H1 (cell line): ENCODE measurements around the gene CPNE5. TPM values are rescaled to one million over a fixed set of nuclear protein-coding genes. Genes with fewer than 3 reads are reported as not detected.

ENCODE experiments used
- CBX5 ChIP-seq: fragments of 300-800, 300-1000 bp; sonication (generic); IDR thresholded peaks from 2 replicates; pipeline ENCODE4 v1.7.1; 2016; ENCODE audit warnings: antibody characterized with exemption, low read length, low read depth
- CREB1 ChIP-seq: IDR thresholded peaks from 2 replicates; pipeline ENCODE4 v1.6.1; 2012; ENCODE audit warnings: inconsistent platforms
- EGR1 ChIP-seq: IDR thresholded peaks from 2 replicates; pipeline ENCODE4 v1.6.1; 2011; ENCODE audit warnings: low read depth, low read length, borderline replicate concordance
- GTF2F1 ChIP-seq: IDR thresholded peaks from 2 replicates; pipeline ENCODE4 v1.6.1; 2012; ENCODE audit warnings: low read depth, low read length, improper control_type of control experiment, borderline replicate concordance
- SIRT6 ChIP-seq: IDR thresholded peaks from one replicate; pipeline ENCODE4 v1.7.1; 2012; ENCODE audit warnings: low read length, inconsistent platforms
- polyA plus RNA-seq, 7 experiments: library from polyadenylated mRNA; depleted of rRNA in 3 of 7; stranded (reverse) in 5 of 7; unstranded in 2 of 7; fragments of >200 nt in 5 of 7; fragments of 200-250 nt in 2 of 7; gene quantifications; 1 replicate in 5 of 7; 2 replicates in 1 of 7; 4 replicates in 1 of 7; pipeline versions ENCODE4 v1.2.1 to v1.2.3, GENCODE V29; 2011 to 2013; ENCODE audit warnings: missing spikeins in 2 of 7, mixed read lengths in 2 of 7
- total RNA-seq: library from RNA; stranded (reverse); fragmentation: NEBNext Ultra II Directional; extraction: Animal tissue kit (Norgen Biotek cat#: 25700); gene quantifications from 2 replicates; pipeline ENCODE4 v1.2.1, GENCODE V29; 2021

Gene CPNE5
- total and polyA plus RNA-seq, 2 of the 8 experiments (the other 6 are each of a cell fraction or from before 2014, with no cell fraction given), result 0.88 to 1.8 TPM

DNA sequence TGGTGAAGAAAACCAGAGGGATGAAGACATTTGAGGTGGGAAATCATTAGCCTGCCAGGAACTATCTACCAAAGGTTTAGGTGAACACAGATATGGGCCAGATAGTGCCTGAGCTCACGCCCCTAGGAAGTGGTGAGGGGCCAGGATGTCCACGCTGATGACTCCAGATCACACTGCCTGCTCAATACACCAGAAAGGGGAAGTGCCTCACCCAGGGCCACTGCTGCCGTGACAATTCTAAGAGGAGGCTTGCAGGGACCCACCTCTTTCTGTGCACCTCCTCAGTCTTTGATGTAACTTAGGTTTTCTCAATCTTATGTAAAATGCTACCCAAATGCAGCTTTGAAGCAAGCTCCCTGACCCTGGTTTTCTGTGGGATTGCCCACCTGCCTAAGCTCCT lies 147.0 kb downstream of the CPNE5 start (continued):
- TF ChIP-seq CREB1, result no peak
- no peak for TF ChIP-seq EGR1
- no peak for TF ChIP-seq SIRT6
- TF ChIP-seq CBX5, result no peak
- TF ChIP-seq GTF2F1, result no peak
- TF ChIP-seq, all 59 proteins: peak for 0
